Renal pelvis (tissue), 4 donors: ENCODE results near the gene TALDO1. TPM values are rescaled to one million over a fixed set of nuclear protein-coding genes. Genes with fewer than 3 reads are reported as not detected.
"Not testable (repeated sequence)": the region's sequence is repeated elsewhere in the genome, so short reads cannot be mapped to it uniquely, and the experiment has no call there.

Experiments used
- DNase-seq: peaks from one replicate; pipeline ENCODE4 v3.0.0-alpha.2; 2013
- polyA plus RNA-seq, 3 donors: library from polyadenylated mRNA; unstranded; fragments of 120-200 nt; gene quantifications; one replicate each; pipeline ENCODE4 v1.2.1, GENCODE V29; 2013; ENCODE audit not compliant: insufficient read length in 3 of 3

The TALDO1 gene
- polyA plus RNA-seq, 3 donors, result 129 to 137 (median 130) TPM

DNA sequence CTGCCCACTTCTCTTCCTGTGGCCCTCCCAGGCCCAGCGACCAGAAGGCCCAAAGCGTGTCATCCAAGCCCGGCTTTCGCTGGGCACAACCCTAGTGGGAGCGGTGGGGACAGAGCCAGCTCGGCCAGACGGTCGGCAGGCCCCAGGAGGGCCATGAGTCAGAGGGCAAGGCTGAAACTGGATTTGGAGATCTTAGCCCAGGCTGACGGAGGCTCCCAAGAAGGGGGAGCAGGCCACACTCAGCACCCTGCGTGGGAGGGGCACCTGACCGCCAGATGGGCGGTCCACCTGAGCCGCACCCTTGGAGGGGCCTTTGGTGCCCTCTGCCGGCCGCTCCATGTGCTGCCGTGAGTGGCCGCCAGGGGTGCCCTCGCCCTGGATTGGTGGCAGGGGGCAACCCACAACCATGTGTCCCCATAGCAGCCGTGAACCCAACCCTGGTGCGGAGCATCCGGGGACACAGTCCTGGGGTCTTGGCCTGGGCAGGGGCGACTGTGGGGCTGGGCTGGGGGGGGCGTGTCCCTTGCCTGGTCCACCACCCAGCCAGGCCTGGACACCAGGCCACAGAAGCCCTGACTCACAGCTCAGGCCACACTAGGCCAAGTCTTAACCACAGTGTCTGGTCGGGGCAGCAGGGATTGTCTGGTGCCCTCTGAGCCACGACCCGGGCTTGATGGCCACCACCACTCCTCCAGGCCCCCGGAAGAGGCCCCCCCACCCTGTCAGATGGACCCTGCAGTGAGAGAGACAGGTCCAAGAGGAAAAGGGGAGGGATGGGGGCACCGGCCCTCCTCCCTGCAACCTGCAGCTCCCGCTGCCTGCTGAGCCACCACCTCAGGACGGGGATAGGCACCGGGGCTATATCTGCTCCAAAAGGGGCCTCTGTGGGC, 19.2 kb upstream of the TALDO1 start:
- DNase-seq, result no peak

DNA sequence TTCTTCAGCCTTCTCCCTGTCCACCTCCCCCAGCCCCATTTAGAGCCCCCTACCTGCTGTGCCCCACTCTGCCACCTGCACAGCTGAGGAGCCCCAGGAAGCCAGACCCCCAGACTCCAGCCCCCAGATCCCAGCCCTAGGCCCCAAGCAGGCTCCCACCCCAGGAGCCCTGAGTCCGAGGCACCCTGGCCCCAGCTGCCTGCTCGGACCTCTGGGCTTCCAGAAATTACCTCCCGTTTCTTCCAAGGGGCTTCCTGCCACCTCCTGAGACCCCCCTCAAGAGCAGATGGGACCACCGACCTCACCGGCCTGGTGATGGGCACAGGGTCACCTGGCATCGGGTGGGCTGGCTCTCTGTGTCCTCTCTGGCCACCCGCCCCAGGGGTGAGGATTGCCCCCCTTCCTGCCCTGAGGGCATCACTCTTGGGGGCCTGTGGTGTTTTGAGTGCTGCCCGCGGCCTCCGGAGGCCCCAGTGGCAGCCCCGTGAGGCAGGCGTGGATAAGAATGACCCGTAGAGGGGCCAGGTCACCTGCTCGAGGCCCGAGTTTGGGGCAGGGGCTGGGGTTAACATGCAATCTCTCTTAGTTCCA, 18.3 kb upstream of the TALDO1 start:
- DNase-seq, result no peak

DNA sequence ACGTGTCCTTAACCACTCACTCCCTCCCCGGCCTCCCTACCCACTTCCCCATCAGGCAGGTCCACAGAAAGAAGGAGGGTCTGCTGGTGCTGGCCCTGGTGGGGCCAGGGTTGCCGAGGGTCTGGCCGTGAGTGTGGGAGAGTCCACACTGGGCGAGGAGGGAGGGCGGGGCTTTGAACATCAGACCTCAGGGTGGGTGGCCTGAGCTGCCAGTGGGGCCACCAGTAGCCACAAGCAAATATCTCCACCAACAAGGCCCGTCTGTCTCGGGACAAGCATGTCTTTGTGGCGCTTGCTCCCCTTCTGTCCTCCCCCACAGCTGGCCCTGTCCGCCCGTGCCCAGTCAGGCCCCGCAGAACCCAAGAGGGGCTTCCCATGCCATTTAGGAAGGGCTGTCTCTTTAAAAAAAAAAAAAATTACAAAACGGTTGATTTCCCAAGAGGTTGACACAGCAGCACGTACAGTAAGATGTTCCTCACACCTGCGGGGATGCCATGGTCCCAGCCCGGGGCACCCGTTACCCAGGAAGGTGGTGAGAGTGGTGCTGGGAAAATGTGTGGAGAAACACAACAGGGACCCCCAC, 17.7 kb upstream of the TALDO1 start:
- no peak for DNase-seq

DNA sequence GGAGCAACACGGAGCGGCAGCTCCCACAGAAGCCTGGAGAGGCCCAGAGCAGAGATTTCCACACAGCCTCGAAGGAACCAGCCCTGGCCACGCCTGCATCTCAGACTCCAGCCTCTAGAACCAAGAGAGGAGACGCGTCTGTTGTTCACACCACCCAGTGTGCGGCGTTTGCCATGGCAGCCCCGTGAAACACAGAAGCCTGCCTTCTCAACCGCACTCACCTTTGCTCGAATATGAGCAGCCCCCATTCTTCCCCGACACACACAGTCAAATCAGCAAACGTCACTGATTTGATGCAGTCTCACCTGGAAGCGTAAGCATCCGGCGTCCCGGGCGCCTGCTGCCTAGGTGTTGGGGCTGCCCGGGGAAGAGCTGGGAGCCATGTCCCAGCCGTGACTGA, 14.2 kb upstream of the TALDO1 start:
- no peak for DNase-seq

DNA sequence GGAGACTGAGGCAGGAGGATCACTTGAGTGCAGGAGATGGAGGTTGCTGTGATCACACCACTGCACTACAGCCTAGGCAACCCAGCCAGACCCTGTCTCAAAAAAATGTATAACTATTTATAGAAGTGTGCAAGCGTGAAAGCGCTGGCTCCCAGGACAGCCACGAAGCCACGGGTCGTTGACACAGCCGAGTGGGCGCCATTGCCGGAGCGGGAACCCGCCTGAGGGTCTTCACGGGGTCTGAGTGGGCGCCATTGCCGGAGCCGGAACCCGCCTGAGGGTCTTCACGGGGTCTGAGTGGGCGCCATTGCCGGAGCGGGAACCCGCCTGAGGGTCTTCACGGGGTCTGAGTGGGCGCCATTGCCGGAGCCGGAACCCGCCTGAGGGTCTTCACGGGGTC, 12.7 kb upstream of the TALDO1 start:
- DNase-seq, result not testable (repeated sequence)

DNA sequence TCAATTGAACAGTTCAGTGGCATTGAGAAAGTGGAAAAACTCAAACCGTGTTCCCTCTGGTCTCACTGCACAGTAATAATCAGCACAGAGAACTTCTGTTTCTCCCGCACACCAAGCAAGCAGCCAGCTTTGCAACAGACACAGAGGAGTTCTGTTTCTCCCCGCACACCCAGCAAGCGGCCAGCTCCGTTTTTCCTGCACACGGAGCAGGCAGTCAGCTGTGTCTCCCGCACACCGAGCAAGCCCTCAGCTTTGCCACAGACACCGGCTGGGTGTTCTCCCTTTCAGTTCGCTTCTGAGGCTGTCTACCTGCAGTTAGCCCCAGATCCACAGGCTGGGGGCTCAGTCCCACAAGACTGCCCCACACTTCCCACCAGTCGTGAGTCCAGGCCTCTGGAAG, 9.9 kb upstream of the TALDO1 start:
- DNase-seq, result no peak

DNA sequence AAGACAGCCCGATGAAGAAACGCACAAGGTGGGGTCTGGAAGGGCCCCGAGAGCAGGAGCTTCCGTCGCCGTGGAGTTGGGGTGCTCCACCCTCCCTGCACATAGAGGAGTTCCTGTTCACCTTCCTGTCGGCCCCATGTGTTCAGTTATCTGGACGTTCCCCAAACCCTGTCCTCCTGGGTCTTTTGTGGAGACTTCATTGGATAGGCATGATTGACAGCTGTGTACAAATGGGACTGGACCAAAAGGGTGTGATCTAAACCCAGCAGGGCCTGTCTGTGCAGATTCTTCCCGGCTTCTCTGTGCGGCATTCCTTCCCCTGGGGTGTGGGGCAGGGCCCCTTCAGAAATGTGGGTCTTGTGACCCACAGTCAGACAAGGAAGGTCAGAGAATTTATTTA, 9.4 kb upstream of the TALDO1 start:
- not testable (repeated sequence) for DNase-seq

DNA sequence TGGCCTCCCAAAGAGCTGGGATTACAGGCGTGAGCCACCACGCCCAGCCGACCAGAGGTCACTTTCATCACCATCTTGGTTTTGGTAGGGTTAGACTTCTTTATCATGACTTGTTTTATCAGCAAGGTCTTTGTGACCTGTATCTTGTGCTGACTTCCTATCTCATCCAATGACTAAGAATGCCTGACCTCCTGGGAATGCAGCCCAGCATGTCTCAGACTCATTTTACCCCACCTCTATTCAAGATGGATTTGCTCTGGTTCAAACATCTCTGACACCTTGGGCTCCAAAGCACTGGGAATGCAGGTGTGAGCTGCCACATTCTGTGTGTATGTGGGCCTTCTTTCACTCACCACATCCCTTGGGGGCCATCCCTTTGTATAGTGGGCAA, 5.1 kb upstream of the TALDO1 start:
- DNase-seq, result no peak

DNA sequence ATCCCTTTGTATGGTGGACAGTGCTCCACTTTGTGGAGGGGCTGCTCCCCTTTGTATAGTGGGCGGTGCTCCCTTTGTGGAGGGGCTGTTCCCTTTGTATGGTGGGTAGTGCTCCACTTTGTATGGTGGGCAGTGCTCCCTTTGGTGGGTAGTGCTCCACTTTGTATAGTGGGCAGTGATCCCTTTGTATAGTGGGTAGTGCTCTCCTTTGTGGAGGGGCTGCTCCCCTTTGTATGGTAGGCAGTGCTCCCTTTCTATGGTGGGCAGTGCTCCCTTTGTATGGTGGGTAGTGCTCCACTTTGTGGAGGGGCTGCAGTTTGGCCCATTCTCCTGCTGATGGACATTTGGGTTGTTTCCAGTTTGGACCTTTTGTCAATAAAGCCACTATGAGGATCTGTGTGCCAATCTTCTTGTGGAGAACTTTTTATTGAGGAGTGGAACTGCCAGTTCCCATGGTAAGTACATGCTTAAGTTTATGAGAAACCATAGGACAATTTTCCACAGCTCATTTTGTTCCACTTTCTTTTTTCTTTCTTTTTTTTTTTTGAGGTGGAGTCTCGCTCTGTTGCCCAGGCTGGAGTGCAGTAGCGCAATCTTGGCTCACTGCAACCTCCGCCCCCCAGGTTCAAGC, 4.6 kb upstream of the TALDO1 start:
- DNase-seq, result no peak

DNA sequence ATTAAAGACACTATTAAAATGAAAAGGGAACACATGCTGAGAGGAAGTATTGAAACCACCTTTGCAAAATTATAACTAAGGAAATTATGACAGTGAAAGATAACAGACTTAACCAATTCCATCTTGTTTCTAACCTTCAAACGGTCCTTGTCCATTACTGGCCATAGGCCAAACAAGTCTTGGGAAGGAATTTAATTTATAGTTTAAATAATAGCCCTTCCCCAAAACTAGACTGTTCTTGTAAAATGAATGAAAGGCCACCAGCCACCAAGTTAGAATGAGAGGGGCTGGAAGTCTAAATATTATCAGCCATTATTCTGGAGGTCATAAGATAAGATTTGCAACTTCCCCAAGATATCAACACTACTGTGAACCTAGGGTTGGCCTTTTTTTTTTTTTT, 1.8 kb upstream of the TALDO1 start:
- no peak for DNase-seq

DNA sequence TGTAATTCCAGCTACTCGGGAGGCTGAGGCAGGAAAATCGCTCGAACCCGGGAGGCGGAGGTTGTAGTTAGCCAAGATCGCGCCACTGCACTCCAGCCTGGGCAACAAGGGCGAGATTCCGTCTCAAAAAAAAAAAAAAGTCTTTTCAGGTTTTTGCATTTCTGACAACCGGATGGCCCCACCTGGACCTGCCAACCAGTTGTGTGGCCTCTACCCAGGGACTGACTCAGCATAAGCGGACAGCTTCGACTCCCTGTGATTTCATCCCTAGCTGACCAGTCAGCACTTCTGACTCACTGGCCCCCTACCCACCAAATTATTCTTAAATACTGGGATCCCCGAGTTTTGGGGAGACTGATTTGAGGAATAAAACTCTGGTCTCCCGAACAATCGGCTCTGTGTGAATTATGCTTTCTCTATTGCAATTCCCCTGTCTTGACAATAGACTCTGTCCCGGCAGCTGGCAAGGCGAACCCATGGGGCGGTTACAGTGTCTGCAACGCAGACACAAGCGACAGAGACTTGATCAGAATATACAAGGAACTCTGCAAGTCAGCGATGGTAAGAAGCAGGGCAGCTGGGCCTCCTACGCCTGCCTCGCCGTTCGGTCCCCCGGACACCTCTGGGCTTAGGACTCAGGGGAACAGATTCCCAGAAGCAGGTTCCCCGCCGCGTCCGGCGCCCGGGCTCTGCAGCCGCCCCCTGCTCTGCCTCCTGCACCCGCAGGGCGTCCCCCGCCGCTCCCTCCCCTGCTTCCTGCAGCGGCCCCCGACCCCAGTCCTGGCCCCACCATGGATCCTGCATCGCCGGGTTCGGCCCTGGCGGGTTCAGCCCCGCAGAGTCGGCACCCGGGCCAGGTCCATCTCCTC, 741 bp upstream of the TALDO1 start:
- DNase-seq, result no peak

DNA sequence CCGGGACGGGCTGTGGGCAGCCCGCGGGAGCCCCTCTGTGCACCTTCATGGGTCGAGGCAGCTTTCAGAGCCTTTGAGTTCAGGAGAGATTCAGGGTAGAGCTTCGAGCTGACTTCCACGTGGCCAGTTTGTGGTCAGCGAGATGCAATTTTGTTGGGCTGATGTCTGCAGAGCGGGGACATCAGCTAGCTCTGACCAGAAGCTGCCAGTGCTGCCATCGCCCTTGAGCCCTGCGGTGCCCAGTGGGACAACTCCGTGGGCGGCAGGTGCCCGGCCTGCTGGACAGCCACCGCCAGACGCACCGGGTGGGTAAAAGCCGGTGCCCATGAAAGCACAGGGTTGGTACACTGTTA, 719 bp downstream of the TALDO1 start:
- no peak for DNase-seq

DNA sequence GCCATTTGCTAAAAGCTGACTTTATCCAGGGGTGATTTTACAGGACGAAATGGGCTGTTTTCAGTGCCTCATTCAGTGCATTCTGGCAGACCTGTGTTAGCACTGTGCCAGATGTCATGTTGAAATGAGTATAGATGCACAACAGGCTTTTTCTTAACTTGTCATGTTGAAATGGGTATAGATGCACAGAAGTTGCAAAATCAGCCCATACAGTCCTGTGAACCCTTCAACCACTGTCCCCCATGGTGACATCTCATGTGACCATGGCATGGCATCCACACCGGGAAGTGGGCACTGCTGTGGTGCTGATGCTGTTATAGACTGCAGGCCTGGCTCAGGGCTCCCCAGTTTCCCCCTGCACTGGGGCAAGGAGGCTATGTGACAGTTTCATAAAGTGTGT, 2.5 kb downstream of the TALDO1 start:
- no peak for DNase-seq

DNA sequence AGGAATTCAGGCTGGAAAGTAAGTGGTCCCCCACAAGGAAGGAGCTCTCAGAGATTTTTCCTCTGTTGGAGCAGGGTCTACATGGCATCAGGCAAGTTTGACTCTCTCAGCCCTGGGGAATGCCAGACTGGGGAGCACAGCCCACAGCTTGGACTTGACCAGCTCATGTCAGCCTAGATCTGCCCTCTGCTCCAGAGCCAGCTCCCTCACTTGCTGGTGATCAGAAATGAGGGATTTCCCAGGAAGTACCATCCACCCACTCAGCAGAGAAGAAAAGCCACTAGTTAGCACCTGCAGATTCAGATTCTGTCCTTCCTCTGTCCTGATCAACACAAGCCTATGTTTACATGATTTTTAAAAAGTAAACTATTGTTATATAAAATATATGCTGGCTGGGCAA, 13.0 kb downstream of the TALDO1 start:
- DNase-seq, result no peak

DNA sequence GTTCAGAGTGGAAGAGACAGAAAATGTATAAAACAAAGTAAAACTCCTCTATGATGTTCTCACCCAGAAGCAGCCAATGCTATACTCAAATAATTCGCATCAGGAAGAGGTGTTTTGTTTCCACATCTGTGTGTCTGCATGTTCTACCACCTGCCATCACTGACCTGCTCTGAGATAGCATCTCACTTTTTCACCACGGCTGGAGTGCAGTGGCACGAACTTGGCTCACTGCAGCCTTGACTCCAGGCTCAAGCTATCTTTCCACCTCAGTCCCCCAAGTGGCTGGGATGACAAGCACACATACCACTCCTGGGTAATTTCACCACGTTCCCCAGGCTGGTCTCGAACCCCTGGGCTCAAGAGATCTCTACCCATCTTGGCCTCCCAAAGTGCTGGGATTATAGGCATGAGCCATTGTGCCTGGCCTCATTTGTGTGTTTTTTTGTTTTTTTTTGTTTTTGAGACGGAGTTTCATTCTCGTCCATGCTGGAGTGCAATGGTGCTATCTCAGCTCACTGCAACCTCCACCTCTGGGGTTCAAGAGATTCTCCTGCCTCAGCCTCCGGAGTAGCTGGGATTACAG, 14.4 kb downstream of the TALDO1 start:
- no peak for DNase-seq

DNA sequence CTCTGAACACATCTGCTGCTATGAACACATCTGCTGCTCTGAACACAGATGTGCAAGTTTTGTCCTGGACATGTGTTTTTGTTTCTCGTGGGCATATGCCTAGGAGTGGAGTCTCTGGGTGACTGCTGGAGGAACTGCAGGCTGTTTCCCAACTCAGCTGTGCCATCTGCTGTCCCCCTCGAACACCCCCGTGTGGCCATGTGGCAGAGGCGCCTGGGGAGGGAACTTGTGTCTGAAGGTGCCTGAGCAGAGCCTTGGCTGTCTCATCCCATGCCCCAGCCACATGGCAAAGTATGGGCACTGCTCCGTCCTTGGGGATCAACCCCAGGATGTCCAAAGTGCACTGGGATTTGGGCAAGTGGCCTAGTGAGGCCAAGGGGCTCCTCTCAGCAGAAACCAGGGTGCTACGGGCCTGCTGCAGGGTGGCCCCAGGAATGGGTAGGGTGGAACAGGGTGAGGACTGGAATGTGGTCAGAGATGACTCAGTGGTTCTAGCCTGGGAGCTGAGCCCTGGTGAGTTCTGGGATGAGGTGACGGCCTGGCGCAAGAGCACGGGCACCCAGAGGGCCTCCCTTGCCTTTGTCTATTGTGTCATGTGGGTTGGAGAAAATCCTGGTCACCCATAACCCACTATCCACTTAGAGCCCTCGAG, 15.3 kb downstream of the TALDO1 start:
- no peak for DNase-seq

DNA sequence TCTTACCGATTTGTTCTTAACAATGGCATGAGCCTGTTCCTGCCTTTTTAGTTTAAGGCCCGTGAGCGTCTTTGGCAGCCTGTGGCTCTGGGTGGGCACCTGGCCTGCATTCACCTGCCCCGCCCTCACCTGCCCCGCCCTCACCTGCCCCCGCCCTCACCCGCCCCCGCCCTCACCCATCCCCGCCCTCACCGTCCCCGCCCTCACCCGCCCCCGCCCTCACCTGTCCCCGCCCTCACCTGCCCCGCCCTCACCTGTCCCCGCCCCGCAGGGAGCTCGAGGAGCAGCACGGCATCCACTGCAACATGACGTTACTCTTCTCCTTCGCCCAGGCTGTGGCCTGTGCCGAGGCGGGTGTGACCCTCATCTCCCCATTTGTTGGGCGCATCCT, 15.8 kb downstream of the TALDO1 start:
- no peak for DNase-seq

DNA sequence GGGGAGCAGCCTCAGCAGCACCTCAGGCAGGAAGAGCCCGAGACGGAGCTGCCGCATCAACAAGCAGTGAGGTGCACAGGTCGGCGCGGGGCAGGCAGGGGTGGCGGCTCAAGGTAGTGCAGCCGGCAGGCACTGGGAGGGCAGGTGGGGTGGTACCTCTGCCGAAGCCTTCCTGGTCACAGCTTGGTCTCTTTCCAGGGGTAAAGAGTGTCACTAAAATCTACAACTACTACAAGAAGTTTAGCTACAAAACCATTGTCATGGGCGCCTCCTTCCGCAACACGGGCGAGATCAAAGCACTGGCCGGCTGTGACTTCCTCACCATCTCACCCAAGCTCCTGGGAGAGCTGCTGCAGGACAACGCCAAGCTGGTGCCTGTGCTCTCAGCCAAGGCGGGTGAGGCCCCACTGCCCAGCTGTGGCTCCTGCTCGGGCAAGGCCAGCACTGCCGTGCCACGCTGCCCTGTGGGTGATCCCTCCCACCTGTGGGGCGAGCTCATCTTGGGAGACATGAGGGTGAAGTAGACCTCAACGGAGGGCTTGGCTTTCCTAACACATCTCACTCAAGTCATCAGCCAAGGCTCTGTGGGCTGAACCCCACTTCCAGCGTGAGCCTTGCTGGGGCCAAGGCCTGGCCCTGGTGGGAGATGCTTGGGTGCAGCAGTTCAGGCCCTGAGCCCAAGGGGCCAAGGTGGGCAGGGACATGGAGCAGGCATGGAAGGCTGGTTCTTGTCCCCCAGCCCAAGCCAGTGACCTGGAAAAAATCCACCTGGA, 16.5 kb downstream of the TALDO1 start:
- no peak for DNase-seq

DNA sequence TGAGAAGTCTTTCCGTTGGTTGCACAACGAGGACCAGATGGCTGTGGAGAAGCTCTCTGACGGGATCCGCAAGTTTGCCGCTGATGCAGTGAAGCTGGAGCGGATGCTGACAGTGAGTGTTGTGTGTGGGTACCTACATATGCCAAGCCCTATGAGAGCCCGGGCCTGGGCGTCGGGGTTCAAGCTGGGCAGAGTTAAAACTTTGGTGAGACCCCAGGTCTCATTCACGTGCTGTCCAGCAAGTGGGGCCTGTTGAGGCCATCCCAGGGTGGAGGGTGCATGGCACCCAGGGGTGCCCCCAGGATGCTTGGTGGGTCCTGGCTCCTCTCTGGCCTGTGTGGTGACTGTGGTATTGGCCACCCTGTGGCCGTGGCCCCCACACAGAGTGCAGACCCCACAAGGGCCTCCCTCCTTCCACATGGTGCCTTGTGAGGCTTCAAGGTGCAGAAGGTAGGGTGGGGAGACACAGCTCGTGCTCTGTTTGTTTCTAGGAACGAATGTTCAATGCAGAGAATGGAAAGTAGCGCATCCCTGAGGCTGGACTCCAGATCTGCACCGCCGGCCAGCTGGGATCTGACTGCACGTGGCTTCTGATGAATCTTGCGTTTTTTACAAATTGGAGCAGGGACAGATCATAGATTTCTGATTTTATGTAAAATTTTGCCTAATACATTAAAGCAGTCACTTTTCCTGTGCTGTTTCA, 17.2 kb downstream of the TALDO1 start:
- DNase-seq, result no peak
